Measurements from ENCODE around the gene STK33. TPM values are rescaled to one million over a fixed set of nuclear protein-coding genes. Genes with fewer than 3 reads are reported as not detected.

Gene STK33
- total RNA-seq, 2 donors from 2014 or later, result 2.9 to 14.6 TPM

GRCh38 chr11:8372641-8373381, 221.2 kb downstream of the STK33 start:
- no peak for TF ChIP-seq CTCF (IDR thresholded peaks at IDR 0.05)
- no peak for TF ChIP-seq POLR2A (IDR thresholded peaks at IDR 0.05)
- no peak for TF ChIP-seq POLR2AphosphoS5 (IDR thresholded peaks at IDR 0.05)
- no peak for DNase-seq (ENCODE audit: low spot score)
- WGBS, result 92% methylated on average over 12 of the region's 12 CpGs
- Histone ChIP-seq H3K36me3 (no peaks in the 10 kb centered on the region), H3K27me3 (replicated peaks; ENCODE audit: insufficient read depth) (no peaks in the 10 kb centered on the region), H3K9me3 (no peaks in the 10 kb centered on the region), H3K4me1 (replicated peaks) (no peaks in the 10 kb centered on the region), H3K27ac (no peak overlapping the region), H3K4me3 (no peak overlapping the region)
- intact Hi-C loops (cut with DNase I), result no loop called here

- H3K4me1 ChIP-seq (replicated peaks), result no peaks in the 10 kb centered on the region
- H3K36me3 ChIP-seq, result no peaks in the 10 kb centered on the region
- DNase-seq (ENCODE audit: low spot score), result no peak
- intact Hi-C loops (cut with DNase I), result no loop called here
- H3K27me3 ChIP-seq (replicated peaks; ENCODE audit: insufficient read depth), result no peaks in the 10 kb centered on the region
- 74% methylated on average over 1 of the region's 1 CpG for WGBS
- no peak for TF ChIP-seq POLR2AphosphoS5 (IDR thresholded peaks at IDR 0.05)
- no peak for TF ChIP-seq POLR2A (IDR thresholded peaks at IDR 0.05)
- no peak for TF ChIP-seq CTCF (IDR thresholded peaks at IDR 0.05)
- H3K27ac ChIP-seq, result no peak overlapping the region
- no peak overlapping the region for H3K4me3 ChIP-seq
- H3K9me3 ChIP-seq, result no peaks in the 10 kb centered on the region
Observed at GRCh38 chr11:8371516-8371884, 222.5 kb downstream of the STK33 start.

GRCh38 chr11:8370812-8371515, 223.1 kb downstream of the STK33 start:
- Histone ChIP-seq H3K4me1 (replicated peaks) (no peaks in the 10 kb centered on the region), H3K36me3 (no peaks in the 10 kb centered on the region), H3K9me3 (no peaks in the 10 kb centered on the region), H3K4me3 (no peak overlapping the region), H3K27me3 (replicated peaks; ENCODE audit: insufficient read depth) (no peaks in the 10 kb centered on the region), H3K27ac (no peak overlapping the region)
- intact Hi-C loops (cut with DNase I), result no loop called here
- 95% methylated on average over 8 of the region's 8 CpGs for WGBS
- no peak for TF ChIP-seq CTCF (IDR thresholded peaks at IDR 0.05)
- TF ChIP-seq POLR2A (IDR thresholded peaks at IDR 0.05), result no peak
- TF ChIP-seq POLR2AphosphoS5 (IDR thresholded peaks at IDR 0.05), result no peak
- no peak for DNase-seq (ENCODE audit: low spot score)

- Histone ChIP-seq H3K27me3 (replicated peaks; ENCODE audit: insufficient read depth) (no peaks in the 10 kb centered on the region), H3K36me3 (no peaks in the 10 kb centered on the region), H3K9me3 (no peaks in the 10 kb centered on the region), H3K27ac (no peak overlapping the region), H3K4me3 (no peak overlapping the region), H3K4me1 (replicated peaks) (no peaks in the 10 kb centered on the region)
- TF ChIP-seq POLR2AphosphoS5 (IDR thresholded peaks at IDR 0.05) (no peak), CTCF (IDR thresholded peaks at IDR 0.05) (no peak), POLR2A (IDR thresholded peaks at IDR 0.05) (no peak)
- no peak for DNase-seq (ENCODE audit: low spot score)
- intact Hi-C loops (cut with DNase I), result no loop called here
- WGBS, result 93% methylated on average over 7 of the region's 7 CpGs
Observed at GRCh38 chr11:8369592-8370205, 224.3 kb downstream of the STK33 start.

Data from prostate gland (tissue), 2 donors.